GM10847 (cell line): ENCODE results near the gene LEUTX.

Experiments used
- POLR2A ChIP-seq: IDR thresholded peaks from 2 replicates; pipeline ENCODE4 v1.6.1; 2011; ENCODE audit not compliant: insufficient read length; ENCODE audit errors: extremely low read depth

LEUTX gene

DNA sequence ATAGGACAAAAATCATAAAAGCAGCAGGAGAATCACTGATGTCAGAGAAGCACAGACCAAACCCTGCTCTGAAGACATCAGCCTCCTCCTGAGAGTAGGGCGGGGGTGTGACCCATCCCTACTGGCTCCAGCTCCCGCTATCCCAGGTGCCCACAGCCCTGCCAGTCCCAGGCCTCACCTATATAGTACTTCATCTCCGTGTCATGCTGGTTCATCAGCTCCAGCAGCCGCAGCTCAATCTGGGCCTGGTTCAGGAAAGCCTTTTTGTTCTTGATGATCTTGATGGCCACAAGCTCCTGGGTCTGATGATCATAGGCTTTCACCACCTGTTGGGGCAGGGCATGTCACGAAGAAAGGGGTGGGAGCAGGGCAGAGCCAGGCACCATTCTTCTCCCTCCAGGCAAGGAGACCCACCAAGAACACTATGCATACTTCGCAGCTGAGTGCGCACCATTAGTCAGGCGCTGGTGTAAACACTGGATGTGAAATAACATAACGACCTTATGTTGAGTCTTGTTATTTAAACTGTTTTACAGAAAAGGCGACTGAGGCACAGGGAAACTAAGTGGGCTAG, 51.1 kb downstream of the LEUTX start:
- TF ChIP-seq POLR2A, result no peak

DNA sequence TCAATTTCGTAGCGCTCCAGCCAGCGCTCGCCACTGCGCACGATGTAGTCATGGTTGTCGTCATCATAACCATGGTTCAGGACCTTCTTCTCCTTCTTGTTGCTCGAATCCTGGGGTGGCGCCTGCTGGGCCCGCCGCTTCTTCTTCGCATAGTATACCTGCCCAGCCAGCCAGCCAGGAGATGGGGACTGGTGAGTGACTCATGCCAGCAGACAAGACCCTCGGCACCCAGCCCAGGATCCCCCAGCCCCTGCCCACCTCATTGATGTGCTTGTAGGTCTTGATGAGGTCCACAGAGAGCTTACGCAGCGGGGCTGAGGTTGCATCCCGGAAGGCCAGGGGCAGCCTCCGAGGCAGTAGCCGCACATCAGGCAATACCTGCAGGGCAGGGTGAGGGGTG, 51.8 kb downstream of the LEUTX start:
- no peak for TF ChIP-seq POLR2A

DNA sequence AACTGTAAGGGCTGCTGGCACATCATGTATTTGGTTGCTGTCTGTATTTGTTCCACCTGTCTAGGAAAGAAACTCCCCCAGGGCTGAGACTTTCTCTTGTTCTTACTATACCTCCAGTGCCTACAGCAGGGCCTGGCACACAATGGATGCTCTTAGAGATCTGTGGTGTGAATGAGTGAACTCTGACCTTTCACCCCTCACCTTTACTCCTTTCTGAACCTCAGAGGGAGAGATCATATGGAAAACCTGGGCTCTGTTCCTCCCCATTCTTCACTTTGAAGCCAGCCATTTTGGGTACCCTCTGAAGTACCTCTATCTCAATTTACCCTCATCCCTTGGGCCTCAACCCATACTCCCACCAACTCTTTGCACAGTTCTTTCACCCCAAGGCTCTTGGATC, 52.2 kb downstream of the LEUTX start:
- no peak for TF ChIP-seq POLR2A

DNA sequence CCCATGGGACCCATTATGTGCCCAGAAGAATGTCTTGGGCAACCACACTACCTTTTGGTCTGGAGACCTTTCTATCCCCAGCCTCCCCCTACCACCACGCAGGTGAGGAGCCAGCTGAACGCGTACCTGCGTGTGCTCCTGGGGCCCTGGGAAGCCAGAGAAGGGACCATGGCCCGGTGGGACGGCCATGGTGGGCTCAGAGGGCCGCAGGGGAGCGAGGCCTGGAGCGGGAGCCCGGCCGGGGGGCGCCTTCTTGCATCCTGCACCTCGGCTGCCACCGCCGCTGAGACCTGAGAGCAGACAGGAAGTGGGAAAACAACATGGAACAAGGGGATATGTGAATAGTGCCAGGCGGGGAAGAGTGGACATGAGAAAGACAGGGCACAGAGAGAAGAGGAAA, 53.0 kb downstream of the LEUTX start:
- TF ChIP-seq POLR2A, result no peak

DNA sequence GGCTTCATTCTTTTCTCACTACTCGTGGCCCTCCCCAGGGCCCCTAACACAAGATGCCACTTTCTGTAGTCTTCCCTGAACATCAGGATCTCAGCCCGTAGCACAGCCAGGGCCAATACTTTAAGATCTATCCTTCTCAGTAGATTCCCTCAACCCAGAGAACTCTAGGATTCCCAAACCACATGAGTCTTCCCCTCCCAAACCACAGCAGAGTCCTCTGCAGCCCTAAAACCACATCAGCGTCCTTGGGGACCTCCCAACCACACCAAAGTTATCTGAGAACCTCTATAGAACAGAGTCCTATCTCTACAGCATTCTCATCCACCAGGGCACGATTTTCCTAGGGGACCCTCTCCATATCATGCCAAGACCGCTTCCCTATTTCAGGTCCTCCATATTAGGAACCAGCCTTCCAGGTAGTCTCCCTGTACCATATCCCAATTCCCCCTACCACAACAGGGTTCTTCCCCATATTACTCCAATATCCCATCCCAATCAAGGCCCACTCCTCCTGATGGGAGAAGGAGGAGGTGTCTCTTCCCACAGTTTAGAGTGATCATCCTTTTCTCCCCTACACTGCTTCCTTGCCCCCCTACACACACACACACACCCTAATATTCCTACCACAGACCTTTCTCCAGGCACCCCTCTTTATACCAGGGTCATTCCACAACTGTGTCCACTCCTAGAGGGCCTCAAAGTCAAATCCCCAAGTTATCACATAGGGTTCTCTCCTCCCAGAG, 53.9 kb downstream of the LEUTX start:
- TF ChIP-seq POLR2A, result no peak

DNA sequence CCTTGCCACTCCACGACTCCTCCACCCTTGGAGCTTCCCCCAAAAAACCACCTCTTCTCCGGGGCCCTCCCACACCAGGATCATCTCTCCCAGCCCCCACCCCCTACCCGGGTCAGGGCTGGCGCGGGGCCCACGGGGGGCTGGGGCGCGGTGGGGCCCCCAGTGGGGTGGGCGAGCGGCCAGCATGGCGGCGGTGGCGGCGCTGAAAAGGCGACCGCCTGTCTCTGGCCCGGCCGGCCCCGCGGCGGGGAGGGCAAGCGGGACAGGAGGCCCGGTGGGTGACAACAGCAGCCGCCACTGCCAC, 54.5 kb downstream of the LEUTX start:
- peak; percentile 4 for TF ChIP-seq POLR2A

DNA sequence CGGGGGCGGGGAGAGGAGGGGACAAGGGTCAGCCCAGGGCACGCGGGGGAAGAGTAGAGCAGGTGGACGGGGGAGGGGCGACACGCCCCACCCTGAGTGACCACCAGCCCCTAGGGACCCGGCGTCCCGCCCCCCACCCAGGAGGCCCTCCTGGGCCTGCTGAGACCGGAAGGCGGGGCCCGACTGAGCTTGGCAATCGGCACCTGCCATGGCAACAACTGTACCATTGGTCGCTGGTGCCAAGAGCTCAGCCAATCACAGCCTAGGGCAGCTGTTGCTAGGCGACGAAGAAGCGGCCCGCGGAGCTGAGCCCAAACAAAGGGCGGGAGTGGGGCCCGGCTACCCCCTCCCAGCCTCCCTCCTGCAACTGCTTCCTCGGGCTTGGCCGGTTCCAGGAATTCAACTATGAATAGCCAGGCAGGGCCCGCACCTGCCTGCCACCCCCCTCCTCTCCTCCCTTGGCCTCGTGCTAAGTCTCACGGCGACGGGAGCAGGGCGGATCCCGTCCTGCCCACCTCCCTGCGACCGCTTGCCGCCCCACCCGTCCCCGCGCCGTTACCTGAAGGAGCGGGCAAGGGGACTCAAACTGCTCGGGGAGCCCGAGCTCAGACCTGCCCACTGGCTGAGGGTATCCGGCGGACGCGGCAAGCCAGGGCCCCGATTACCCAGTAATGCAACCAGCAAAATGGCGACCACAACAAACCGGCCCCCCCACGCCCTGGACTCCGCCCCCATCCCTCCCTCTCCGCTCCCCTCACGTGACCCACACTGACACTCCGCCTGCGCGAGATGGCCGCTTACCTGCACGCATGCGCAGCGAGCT, 55.0 kb downstream of the LEUTX start, which contains the start of gene DYRK1B:
TSS of gene DYRK1B (minus strand) at position 699 of the 823 bp plus-strand sequence. CDS start 2,295 bp downstream, outside the sequence.
- TF ChIP-seq POLR2A, result peak; percentile 9

DNA sequence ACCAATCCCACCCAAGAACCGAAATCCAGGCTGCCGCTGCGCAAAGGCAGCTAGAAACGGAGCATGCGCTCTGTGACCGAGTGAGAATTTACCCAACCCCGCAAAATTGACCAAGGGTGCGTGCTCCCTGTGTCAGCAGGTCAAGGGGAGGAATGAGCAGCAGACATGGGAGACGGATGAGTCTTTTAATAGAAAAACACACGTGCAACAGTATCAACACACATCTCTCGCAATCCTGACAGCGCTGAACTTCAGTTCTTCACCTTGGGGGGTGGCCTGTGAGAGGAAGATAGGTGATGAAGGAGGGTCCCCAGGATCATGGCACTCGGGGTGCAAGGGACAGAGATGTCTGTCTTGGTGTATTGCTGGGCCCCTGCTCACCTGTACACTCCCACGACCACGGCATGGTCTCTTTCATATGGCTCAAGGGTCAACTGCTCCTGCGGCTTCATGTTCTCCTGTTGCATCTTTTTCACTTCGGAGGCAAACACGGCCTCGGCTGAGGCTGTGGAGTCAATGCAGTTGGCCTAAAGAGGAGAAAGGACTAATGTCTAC, 55.7 kb downstream of the LEUTX start:
- TF ChIP-seq POLR2A, result peak; percentile 13
